Liver (tissue), 3 donors: ENCODE measurements around the gene MST1.

Experiments used
- FOXA1 ChIP-seq: IDR thresholded peaks from 2 replicates; pipeline ENCODE4 v1.6.1; 2016; ENCODE audit warnings: antibody characterized with exemption
- GABPA ChIP-seq, 2 donors: IDR thresholded peaks in 1 of 2; conservative IDR thresholded peaks in 1 of 2; 2 replicates each; pipeline ENCODE4 v1.6.1; 2016; ENCODE audit warnings: antibody characterized with exemption in 2 of 2, mild to moderate bottlenecking in 1 of 2, moderate library complexity in 1 of 2
- HNF4G ChIP-seq: IDR thresholded peaks from 2 replicates; pipeline ENCODE4 v1.6.1; 2016; ENCODE audit warnings: antibody characterized with exemption
- JUND ChIP-seq, 2 donors: IDR thresholded peaks; 2 replicates each; pipeline ENCODE4 v1.6.1; 2016; ENCODE audit warnings: antibody characterized with exemption in 2 of 2
- NR2F2 ChIP-seq: IDR thresholded peaks from 2 replicates; pipeline ENCODE4 v1.6.1; 2016; ENCODE audit warnings: antibody characterized with exemption
- RAD21 ChIP-seq, 2 donors: IDR thresholded peaks; 2 replicates each; pipeline ENCODE4 v1.6.1; 2016; ENCODE audit warnings: antibody characterized with exemption in 2 of 2, mild to moderate bottlenecking in 2 of 2
- SP1 ChIP-seq: IDR thresholded peaks from 2 replicates; pipeline ENCODE4 v1.6.1; 2018; ENCODE audit warnings: antibody characterized with exemption, mild to moderate bottlenecking
- TAF1 ChIP-seq: conservative IDR thresholded peaks from 2 replicates; pipeline ENCODE4 v1.6.1; 2016; ENCODE audit warnings: antibody characterized with exemption, mild to moderate bottlenecking
- TF ChIP-seq, protein P1 (sequence below): IDR thresholded peaks from 2 replicates; pipeline ENCODE4 v1.6.1; 2016; ENCODE audit warnings: antibody characterized with exemption, mild to moderate bottlenecking
- TF ChIP-seq, protein P2 (sequence below): fragments of 150-350 bp; IDR thresholded peaks from 2 replicates; pipeline ENCODE4 v1.5.1; 2017; ENCODE audit warnings: improper control_type of control experiment, low read depth, low read length; ENCODE audit not compliant: missing input control
- TF ChIP-seq, protein P3 (sequence below): IDR thresholded peaks from 2 replicates; pipeline ENCODE4 v1.6.1; 2016; ENCODE audit warnings: antibody characterized with exemption
- TF ChIP-seq, protein P4 (sequence below): IDR thresholded peaks from 2 replicates; pipeline ENCODE4 v1.6.1; 2016; ENCODE audit warnings: antibody characterized with exemption
- donor health status: healthy.
- donor health status: healthy.

DNA sequence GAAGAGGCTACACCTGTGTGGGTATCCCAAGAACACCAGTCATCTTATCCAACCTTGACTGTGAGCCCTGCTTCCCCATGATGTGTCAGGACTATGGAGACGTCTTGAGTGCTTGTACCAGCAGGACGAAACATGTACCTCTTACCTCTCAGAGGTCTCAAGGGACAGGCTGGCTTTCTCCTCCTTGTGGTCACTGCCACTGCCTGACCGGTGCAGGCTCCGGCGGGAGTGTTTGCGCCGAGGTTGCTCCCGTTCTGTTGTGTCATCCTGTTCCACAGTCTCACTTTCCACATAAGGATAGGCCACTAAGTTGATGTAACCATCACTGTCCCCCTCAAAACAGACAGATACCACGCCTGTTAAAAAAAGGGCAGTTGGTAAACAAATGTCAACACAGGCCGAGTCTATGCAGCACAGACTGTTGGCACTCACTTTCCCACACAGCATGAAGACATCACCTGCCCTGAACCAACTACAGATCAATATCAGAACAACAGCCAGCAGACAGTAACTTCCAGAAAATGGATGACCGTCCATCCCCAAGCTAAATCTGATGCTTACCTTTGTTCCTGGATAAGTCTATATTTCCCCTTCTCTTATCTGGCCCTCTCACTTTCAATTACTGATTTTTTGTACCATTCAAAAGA, 48.9 kb upstream of the MST1 start:
- TF ChIP-seq JUND (IDR thresholded peaks at IDR 0.05): no peak
- TF ChIP-seq, protein P1, sequence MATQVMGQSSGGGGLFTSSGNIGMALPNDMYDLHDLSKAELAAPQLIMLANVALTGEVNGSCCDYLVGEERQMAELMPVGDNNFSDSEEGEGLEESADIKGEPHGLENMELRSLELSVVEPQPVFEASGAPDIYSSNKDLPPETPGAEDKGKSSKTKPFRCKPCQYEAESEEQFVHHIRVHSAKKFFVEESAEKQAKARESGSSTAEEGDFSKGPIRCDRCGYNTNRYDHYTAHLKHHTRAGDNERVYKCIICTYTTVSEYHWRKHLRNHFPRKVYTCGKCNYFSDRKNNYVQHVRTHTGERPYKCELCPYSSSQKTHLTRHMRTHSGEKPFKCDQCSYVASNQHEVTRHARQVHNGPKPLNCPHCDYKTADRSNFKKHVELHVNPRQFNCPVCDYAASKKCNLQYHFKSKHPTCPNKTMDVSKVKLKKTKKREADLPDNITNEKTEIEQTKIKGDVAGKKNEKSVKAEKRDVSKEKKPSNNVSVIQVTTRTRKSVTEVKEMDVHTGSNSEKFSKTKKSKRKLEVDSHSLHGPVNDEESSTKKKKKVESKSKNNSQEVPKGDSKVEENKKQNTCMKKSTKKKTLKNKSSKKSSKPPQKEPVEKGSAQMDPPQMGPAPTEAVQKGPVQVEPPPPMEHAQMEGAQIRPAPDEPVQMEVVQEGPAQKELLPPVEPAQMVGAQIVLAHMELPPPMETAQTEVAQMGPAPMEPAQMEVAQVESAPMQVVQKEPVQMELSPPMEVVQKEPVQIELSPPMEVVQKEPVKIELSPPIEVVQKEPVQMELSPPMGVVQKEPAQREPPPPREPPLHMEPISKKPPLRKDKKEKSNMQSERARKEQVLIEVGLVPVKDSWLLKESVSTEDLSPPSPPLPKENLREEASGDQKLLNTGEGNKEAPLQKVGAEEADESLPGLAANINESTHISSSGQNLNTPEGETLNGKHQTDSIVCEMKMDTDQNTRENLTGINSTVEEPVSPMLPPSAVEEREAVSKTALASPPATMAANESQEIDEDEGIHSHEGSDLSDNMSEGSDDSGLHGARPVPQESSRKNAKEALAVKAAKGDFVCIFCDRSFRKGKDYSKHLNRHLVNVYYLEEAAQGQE: no peak
- TF ChIP-seq, protein P2, sequence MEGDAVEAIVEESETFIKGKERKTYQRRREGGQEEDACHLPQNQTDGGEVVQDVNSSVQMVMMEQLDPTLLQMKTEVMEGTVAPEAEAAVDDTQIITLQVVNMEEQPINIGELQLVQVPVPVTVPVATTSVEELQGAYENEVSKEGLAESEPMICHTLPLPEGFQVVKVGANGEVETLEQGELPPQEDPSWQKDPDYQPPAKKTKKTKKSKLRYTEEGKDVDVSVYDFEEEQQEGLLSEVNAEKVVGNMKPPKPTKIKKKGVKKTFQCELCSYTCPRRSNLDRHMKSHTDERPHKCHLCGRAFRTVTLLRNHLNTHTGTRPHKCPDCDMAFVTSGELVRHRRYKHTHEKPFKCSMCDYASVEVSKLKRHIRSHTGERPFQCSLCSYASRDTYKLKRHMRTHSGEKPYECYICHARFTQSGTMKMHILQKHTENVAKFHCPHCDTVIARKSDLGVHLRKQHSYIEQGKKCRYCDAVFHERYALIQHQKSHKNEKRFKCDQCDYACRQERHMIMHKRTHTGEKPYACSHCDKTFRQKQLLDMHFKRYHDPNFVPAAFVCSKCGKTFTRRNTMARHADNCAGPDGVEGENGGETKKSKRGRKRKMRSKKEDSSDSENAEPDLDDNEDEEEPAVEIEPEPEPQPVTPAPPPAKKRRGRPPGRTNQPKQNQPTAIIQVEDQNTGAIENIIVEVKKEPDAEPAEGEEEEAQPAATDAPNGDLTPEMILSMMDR: no peak
- TF ChIP-seq HNF4G: no peak
- TF ChIP-seq RAD21 (IDR thresholded peaks at IDR 0.05): peak in 1 of 2 donors; percentile 14
- TF ChIP-seq FOXA1: peak; percentile 58
- TF ChIP-seq TAF1: no peak
- no peak for TF ChIP-seq GABPA (IDR thresholded peaks at IDR 0.05 in 1 of 2, conservative IDR thresholded peaks at IDR 0.05 in 1 of 2)
- no peak for TF ChIP-seq SP1
- no peak for TF ChIP-seq NR2F2
- TF ChIP-seq, protein P3, sequence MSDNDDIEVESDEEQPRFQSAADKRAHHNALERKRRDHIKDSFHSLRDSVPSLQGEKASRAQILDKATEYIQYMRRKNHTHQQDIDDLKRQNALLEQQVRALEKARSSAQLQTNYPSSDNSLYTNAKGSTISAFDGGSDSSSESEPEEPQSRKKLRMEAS: peak; percentile 41
- TF ChIP-seq, protein P4, sequence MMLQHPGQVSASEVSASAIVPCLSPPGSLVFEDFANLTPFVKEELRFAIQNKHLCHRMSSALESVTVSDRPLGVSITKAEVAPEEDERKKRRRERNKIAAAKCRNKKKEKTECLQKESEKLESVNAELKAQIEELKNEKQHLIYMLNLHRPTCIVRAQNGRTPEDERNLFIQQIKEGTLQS: no peak
